Breast epithelium (tissue), 4 donors: ENCODE data around the gene ZFHX3. TPM values are rescaled to one million over a fixed set of nuclear protein-coding genes. Genes with fewer than 3 reads are reported as not detected.

ENCODE experiments used
- DNase-seq, 2 donors: peaks; one replicate each; pipeline ENCODE4 v3.0.0-alpha.2; 2019; ENCODE audit warnings: low spot score in 2 of 2
- H3K27ac ChIP-seq, 2 donors: fragments of 200-600 bp; sonication (generic) in 1 of 2; one replicate each; pipeline ENCODE4 v1.5.1; 2016 to 2019; ENCODE audit warnings: mild to moderate bottlenecking in 1 of 2
- H3K27me3 ChIP-seq, 2 donors: fragments of 200-600 bp; sonication (generic) in 1 of 2; one replicate each; pipeline versions ENCODE4 v1.5.1 to v1.6.0; 2017 to 2019; ENCODE audit warnings: control low read depth in 1 of 2, mild to moderate bottlenecking in 1 of 2
- H3K36me3 ChIP-seq: fragments of 200-600 bp; one replicate; pipeline ENCODE4 v1.5.1; 2019
- H3K4me1 ChIP-seq, 2 donors: fragments of 200-600 bp; sonication (generic); one replicate each; pipeline ENCODE4 v1.5.1; 2016 to 2019; ENCODE audit warnings: control low read depth in 1 of 2
- H3K4me3 ChIP-seq, 3 donors: fragments of 200-600 bp; sonication (generic); 1 replicate in 2 of 3; 2 replicates in 1 of 3; pipeline ENCODE4 v1.5.1; 2016 to 2019; ENCODE audit warnings: mild to moderate bottlenecking in 3 of 3, moderate library complexity in 2 of 3
- H3K9me3 ChIP-seq, 2 donors: fragments of 200-600 bp; sonication (generic) in 1 of 2; one replicate each; pipeline ENCODE4 v1.5.1; 2016 to 2019; ENCODE audit warnings: control low read depth in 1 of 2
- CTCF ChIP-seq, 3 donors: fragments of 450-650 bp; IDR thresholded peaks; one replicate each; pipeline ENCODE4 v1.5.1; 2016 to 2017; ENCODE audit warnings: antibody characterized with exemption in 3 of 3, mild to moderate bottlenecking in 3 of 3, moderate library complexity in 3 of 3
- POLR2A ChIP-seq: fragments of 450-650 bp; IDR thresholded peaks from one replicate; pipeline ENCODE4 v1.6.1; 2016; ENCODE audit warnings: antibody characterized with exemption, mild to moderate bottlenecking, moderate library complexity
- POLR2AphosphoS5 ChIP-seq, 3 donors: sonication (generic); formaldehyde crosslinking; IDR thresholded peaks; one replicate each; pipeline ENCODE4 v1.6.1; 2017; ENCODE audit warnings: antibody characterized with exemption in 3 of 3
- intact Hi-C: fragments of 100-400 bp; cut with DNase I; formaldehyde crosslinking; loops from one replicate; pipeline ENCODE4 v1.15.1; 2023; ENCODE audit warnings: low total_unique reads
- total RNA-seq, 3 donors: library from RNA; depleted of rRNA; stranded (reverse); fragments of >200 nt; gene quantifications; one replicate each; pipeline ENCODE4 v1.1.0, GENCODE V29; 2016

ZFHX3 gene
- total RNA-seq, 3 donors from 2014 or later = 10.8 to 36.0 (median 11.8) TPM

- Histone ChIP-seq H3K4me1 (no peaks in the 10 kb centered on the region), H3K36me3 (no peaks in the 10 kb centered on the region), H3K4me3 (no peak overlapping the region), H3K27me3 (no peaks in the 10 kb centered on the region), H3K27ac (no peak overlapping the region), H3K9me3 (no peaks in the 10 kb centered on the region)
- intact Hi-C loops = no loop called here
- TF ChIP-seq CTCF (IDR thresholded peaks at IDR 0.05) = no peak
- TF ChIP-seq POLR2AphosphoS5 (IDR thresholded peaks at IDR 0.05) = no peak
- TF ChIP-seq POLR2A = no peak
- no peak for DNase-seq
These were observed 84.2 kb downstream of the ZFHX3 start for GRCh38 chr16:72963533-72964315.

- Histone ChIP-seq H3K27me3 (no peaks in the 10 kb centered on the region), H3K9me3 (no peaks in the 10 kb centered on the region), H3K27ac (no peak overlapping the region), H3K4me1 (no peaks in the 10 kb centered on the region), H3K36me3 (no peaks in the 10 kb centered on the region), H3K4me3 (no peak overlapping the region)
- intact Hi-C loops = no loop called here
- TF ChIP-seq POLR2A = no peak
- TF ChIP-seq CTCF (IDR thresholded peaks at IDR 0.05) = no peak
- TF ChIP-seq POLR2AphosphoS5 (IDR thresholded peaks at IDR 0.05) = no peak
- DNase-seq = no peak
These were observed 85.6 kb downstream of the ZFHX3 start for GRCh38 chr16:72962347-72962746.

- no peak for DNase-seq
- Histone ChIP-seq H3K36me3 (no peaks in the 10 kb centered on the region), H3K4me1 (no peaks in the 10 kb centered on the region), H3K9me3 (no peaks in the 10 kb centered on the region), H3K4me3 (no peak overlapping the region), H3K27ac (no peak overlapping the region), H3K27me3 (no peaks in the 10 kb centered on the region)
- intact Hi-C loops = no loop called here
- TF ChIP-seq CTCF (IDR thresholded peaks at IDR 0.05) = no peak
- no peak for TF ChIP-seq POLR2A
- no peak for TF ChIP-seq POLR2AphosphoS5 (IDR thresholded peaks at IDR 0.05)
These were observed 86.1 kb downstream of the ZFHX3 start for GRCh38 chr16:72961863-72962262.

GRCh38 chr16:72961115-72961832 is 86.7 kb downstream of the ZFHX3 start:
- Histone ChIP-seq H3K27me3 (no peaks in the 10 kb centered on the region), H3K27ac (no peak overlapping the region), H3K4me1 (no peaks in the 10 kb centered on the region), H3K4me3 (no peak overlapping the region), H3K36me3 (no peaks in the 10 kb centered on the region), H3K9me3 (no peaks in the 10 kb centered on the region)
- DNase-seq = no peak
- intact Hi-C loops = no loop called here
- TF ChIP-seq POLR2A = no peak
- peak in 2 of 3 donors; percentile 36 to 42 for TF ChIP-seq CTCF (IDR thresholded peaks at IDR 0.05)

GRCh38 chr16:72960101-72960500 is 87.8 kb downstream of the ZFHX3 start:
- TF ChIP-seq POLR2A (no peak), POLR2AphosphoS5 (IDR thresholded peaks at IDR 0.05) (no peak), CTCF (IDR thresholded peaks at IDR 0.05) (no peak)
- no peak for DNase-seq
- Histone ChIP-seq H3K4me1 (no peaks in the 10 kb centered on the region), H3K27ac (no peak overlapping the region), H3K4me3 (no peak overlapping the region), H3K36me3 (no peaks in the 10 kb centered on the region), H3K9me3 (no peaks in the 10 kb centered on the region), H3K27me3 (no peaks in the 10 kb centered on the region)
- intact Hi-C loops = no loop called here
